ENCODE measurements around the gene SPTBN1.

DNA sequence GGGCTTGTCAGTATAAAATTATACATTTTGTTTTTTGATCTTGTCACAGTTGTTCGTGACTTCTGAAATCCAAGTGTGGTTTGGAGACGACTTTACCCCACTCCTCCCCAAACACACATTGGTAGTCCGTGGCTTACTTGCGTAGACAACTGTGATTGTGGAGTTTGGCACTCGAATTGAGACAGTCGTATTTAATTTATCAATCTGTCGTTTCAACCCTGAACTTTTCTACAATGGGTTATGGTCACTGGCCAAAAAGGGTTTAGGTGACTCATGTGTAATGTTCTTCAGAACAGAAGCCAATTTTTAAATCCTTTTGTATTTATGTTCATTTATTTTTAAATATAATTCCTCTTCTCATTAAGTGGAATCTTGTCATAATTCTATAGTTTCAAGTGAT lies 129.9 kb downstream of the SPTBN1 start:
- TF ChIP-seq, protein P1, sequence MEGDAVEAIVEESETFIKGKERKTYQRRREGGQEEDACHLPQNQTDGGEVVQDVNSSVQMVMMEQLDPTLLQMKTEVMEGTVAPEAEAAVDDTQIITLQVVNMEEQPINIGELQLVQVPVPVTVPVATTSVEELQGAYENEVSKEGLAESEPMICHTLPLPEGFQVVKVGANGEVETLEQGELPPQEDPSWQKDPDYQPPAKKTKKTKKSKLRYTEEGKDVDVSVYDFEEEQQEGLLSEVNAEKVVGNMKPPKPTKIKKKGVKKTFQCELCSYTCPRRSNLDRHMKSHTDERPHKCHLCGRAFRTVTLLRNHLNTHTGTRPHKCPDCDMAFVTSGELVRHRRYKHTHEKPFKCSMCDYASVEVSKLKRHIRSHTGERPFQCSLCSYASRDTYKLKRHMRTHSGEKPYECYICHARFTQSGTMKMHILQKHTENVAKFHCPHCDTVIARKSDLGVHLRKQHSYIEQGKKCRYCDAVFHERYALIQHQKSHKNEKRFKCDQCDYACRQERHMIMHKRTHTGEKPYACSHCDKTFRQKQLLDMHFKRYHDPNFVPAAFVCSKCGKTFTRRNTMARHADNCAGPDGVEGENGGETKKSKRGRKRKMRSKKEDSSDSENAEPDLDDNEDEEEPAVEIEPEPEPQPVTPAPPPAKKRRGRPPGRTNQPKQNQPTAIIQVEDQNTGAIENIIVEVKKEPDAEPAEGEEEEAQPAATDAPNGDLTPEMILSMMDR (conservative IDR thresholded peaks at IDR 0.05; ENCODE audit: low read depth, low read length), result no peak
- no peak for TF ChIP-seq EZH2phosphoT487 (IDR thresholded peaks at IDR 0.05; ENCODE audit: borderline replicate concordance, low read length)

Measured in PC-3 (cell line).